Esophagus (tissue), 2 donors: ENCODE data around the gene EMP1. TPM values are rescaled to one million over a fixed set of nuclear protein-coding genes. Genes with fewer than 3 reads are reported as not detected.
A peak's percentile ranks its signal among the peaks of the same experiment; 100 is the strongest.

ENCODE experiments used
- H3K27ac ChIP-seq, 2 donors: one replicate each; pipeline ENCODE4 v1.5.1; 2013; ENCODE audit warnings: low read depth in 2 of 2, mild to moderate bottlenecking in 2 of 2, inconsistent platforms in 1 of 2, low read length in 1 of 2, moderate library complexity in 1 of 2
- H3K27me3 ChIP-seq, 2 donors: one replicate each; pipeline ENCODE4 v1.6.1; 2013; ENCODE audit warnings: low read length in 2 of 2, control low read depth in 1 of 2, mild to moderate bottlenecking in 1 of 2; ENCODE audit not compliant: insufficient read depth in 2 of 2, control insufficient read depth in 1 of 2
- H3K36me3 ChIP-seq, 2 donors: one replicate each; pipeline ENCODE4 v1.6.1; 2013; ENCODE audit warnings: low read length in 1 of 2; ENCODE audit not compliant: control insufficient read depth in 2 of 2, insufficient read depth in 2 of 2
- H3K4me1 ChIP-seq, 2 donors: one replicate each; pipeline ENCODE4 v1.6.1; 2013; ENCODE audit warnings: low read length in 1 of 2; ENCODE audit not compliant: control insufficient read depth in 2 of 2, insufficient read depth in 2 of 2
- H3K4me3 ChIP-seq, 2 donors: one replicate each; pipeline ENCODE4 v1.5.1; 2013; ENCODE audit warnings: low read length in 2 of 2, mild to moderate bottlenecking in 2 of 2, low read depth in 1 of 2, moderate library complexity in 1 of 2
- H3K9me3 ChIP-seq, 2 donors: one replicate each; pipeline ENCODE4 v1.6.1; 2013; ENCODE audit warnings: mild to moderate bottlenecking in 2 of 2, low read depth in 1 of 2, low read length in 1 of 2, moderate library complexity in 1 of 2; ENCODE audit not compliant: control insufficient read depth in 2 of 2, insufficient read depth in 1 of 2
- WGBS, 2 donors: extraction: QIAGEN DNeasy Blood & Tissue Kit; methylation state at CpG; one replicate each; pipeline ENCODE4 v1.1.7; 2013; 5-methylcytosine and 5-hydroxymethylcytosine counted together
- polyA plus RNA-seq, 2 donors: library from polyadenylated mRNA; stranded (reverse); fragments of 200-250 nt; gene quantifications; one replicate each; pipeline ENCODE4 v1.2.3, GENCODE V29; 2013
- donor health status: healthy with polysubstance abuse.
- donor health status: Bipolar disorder and iron deficiency.

Gene EMP1
- polyA plus RNA-seq, 2 donors, result 1,597 to 1,599 TPM

DNA sequence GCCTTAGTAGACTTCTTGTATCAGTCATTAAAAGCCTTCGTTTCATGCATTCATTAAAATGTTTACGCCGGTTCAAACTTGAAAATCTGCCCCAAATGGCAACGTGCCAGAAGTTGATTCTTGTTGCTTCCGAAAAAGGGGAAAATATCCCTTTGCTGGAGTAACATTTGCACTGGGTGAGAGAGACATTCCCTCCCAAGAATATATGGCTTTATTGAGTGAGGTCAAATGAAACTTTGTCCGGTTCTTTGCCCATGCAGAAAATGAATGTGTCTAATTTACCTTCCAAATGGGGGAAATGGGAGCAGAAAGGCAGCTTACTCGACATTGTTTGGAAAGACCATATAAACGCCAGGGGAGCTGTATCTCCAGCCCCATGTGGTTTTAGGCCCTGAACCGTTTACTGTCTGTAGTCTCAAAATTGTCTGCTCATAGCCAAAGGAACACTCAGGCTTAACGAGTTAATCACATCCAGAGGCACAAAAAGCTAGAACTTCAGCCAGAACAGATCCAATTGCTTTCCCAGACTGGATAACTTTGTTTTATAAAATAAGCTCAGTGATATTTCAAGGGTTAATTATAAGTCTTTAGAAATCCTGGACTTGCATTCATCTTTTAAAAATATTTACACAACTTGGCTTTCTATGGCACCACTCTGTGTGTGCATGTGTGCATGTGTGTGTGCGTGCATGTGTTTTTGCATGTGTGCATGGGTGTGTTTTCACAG is 2.9 kb upstream of the EMP1 start:
- Histone ChIP-seq H3K4me1 (peaks cover 6 to 9% of the 10 kb centered on the region in 2 donors), H3K36me3 (no peaks in the 10 kb centered on the region), H3K27me3 (no peaks in the 10 kb centered on the region), H3K27ac (peak overlapping the region in 1 of 2 donors; percentile 12), H3K4me3 (no peak overlapping the region), H3K9me3 (no peaks in the 10 kb centered on the region)
- WGBS, 2 donors, result 39 to 55% methylated on average over 11 of the region's 11 CpGs

- no peaks in the 10 kb centered on the region for H3K9me3 ChIP-seq
- H3K4me3 ChIP-seq, result no peak overlapping the region
- H3K36me3 ChIP-seq, result no peaks in the 10 kb centered on the region
- 37 to 42% methylated on average over 6 of the region's 6 CpGs for WGBS, 2 donors
- peaks cover 6 to 8% of the 10 kb centered on the region in 2 donors for H3K4me1 ChIP-seq
- H3K27ac ChIP-seq, result peak overlapping the region; percentile 24 to 29
- no peaks in the 10 kb centered on the region for H3K27me3 ChIP-seq
Measured at GRCh38 chr12:13194401-13195110, 2.0 kb upstream of the EMP1 start.

GRCh38 chr12:13195250-13195649 is 1.3 kb upstream of the EMP1 start:
- Histone ChIP-seq H3K27ac (peak overlapping the region in 1 of 2 donors; percentile 85), H3K4me1 (peaks cover 6 to 8% of the 10 kb centered on the region in 2 donors), H3K36me3 (peaks cover 0 to 2% of the 10 kb centered on the region in 2 donors), H3K9me3 (no peaks in the 10 kb centered on the region), H3K27me3 (no peaks in the 10 kb centered on the region), H3K4me3 (no peak overlapping the region)
- WGBS, 2 donors, result 52 to 64% methylated on average over 4 of the region's 4 CpGs

- Histone ChIP-seq H3K27me3 (no peaks in the 10 kb centered on the region), H3K27ac (peak overlapping the region; percentile 85 to 97), H3K36me3 (peaks cover 0 to 2% of the 10 kb centered on the region in 2 donors), H3K4me3 (peak overlapping the region in 1 of 2 donors; percentile 23), H3K9me3 (no peaks in the 10 kb centered on the region), H3K4me1 (peaks cover 6 to 8% of the 10 kb centered on the region in 2 donors)
- WGBS, 2 donors, result 6 to 7% methylated on average over 1 of the region's 1 CpG
Measured at GRCh38 chr12:13195785-13196129, 769 bp upstream of the EMP1 start.

DNA sequence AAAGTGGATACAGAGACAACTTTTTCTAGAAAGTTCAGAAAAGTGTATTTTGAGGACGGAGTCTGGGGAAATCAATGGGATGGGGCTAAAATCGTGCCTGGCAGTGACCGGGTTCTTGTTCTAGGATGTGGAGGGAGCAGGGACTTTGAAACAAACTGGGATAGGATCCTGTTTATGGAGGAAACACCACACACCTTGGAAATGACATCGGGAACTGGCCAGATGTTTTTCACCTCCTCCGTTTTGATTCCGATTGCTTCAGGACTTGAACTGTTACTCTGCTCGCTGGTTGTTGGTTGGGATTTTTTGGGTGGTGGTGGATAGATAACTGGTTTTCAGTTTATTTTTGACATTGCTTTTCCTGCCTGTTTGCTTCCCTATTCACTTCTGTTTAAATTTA is 506 bp downstream of the EMP1 start:
- WGBS, 2 donors, result 17 to 22% methylated on average over 7 of the region's 7 CpGs
- peaks cover 6 to 8% of the 10 kb centered on the region in 2 donors for H3K4me1 ChIP-seq

DNA sequence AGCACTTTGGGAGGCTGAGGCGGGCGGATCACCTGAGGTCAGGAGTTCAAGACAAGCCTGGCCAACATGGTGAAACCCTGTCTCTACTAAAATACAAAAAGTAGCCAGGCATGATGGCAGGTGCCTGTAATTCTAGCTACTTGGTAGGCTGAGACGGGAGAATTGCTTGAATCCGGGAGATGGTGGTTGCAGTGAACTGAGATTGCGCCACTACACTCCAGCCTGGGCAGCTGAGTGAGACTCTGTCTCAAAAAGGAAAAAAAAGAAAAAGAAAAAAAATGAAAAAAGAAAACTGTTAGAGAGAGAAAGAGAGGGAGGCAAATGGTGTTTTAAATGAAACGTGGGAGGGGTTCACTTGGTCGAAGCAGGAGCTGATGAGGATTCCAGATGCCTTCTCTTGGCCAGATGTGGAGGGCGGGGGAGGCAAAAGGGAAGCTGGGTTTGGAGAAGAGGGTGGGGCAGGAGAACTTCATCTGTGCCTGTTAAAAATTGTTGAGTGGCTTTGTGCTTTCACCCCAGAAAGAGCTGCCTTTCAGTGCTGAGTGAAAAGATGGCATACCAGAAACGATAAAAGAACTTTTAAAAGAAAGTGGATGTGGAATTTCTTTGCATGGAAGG is 1.1 kb downstream of the EMP1 start:
- Histone ChIP-seq H3K4me3 (peak overlapping the region; percentile 60 to 85), H3K27me3 (no peaks in the 10 kb centered on the region), H3K27ac (peak overlapping the region; percentile 97), H3K36me3 (peaks cover 0 to 2% of the 10 kb centered on the region in 2 donors), H3K4me1 (peaks cover 6 to 8% of the 10 kb centered on the region in 2 donors), H3K9me3 (no peaks in the 10 kb centered on the region)
- WGBS, 2 donors, result 20 to 39% methylated on average over 9 of the region's 9 CpGs

More for the DNA sequence above, 506 bp downstream of the EMP1 start:
- Histone ChIP-seq H3K27me3 (no peaks in the 10 kb centered on the region), H3K27ac (peak overlapping the region; percentile 97), H3K36me3 (peaks cover 0 to 2% of the 10 kb centered on the region in 2 donors), H3K9me3 (no peaks in the 10 kb centered on the region), H3K4me3 (peak overlapping the region; percentile 60 to 85)

- 27 to 56% methylated on average over 4 of the region's 4 CpGs for WGBS, 2 donors
- Histone ChIP-seq H3K9me3 (no peaks in the 10 kb centered on the region), H3K4me3 (peak overlapping the region; percentile 46 to 85), H3K27ac (peak overlapping the region; percentile 89 to 97), H3K36me3 (peaks cover 0 to 2% of the 10 kb centered on the region in 2 donors), H3K4me1 (peaks cover 6 to 9% of the 10 kb centered on the region in 2 donors), H3K27me3 (no peaks in the 10 kb centered on the region)
Measured at GRCh38 chr12:13198241-13198640, 1.7 kb downstream of the EMP1 start.

GRCh38 chr12:13198876-13199275 is 2.4 kb downstream of the EMP1 start:
- WGBS, 2 donors, result 45 to 53% methylated on average over 7 of the region's 7 CpGs
- peaks cover 0 to 2% of the 10 kb centered on the region in 2 donors for H3K36me3 ChIP-seq
- H3K27me3 ChIP-seq, result no peaks in the 10 kb centered on the region
- peaks cover 6 to 9% of the 10 kb centered on the region in 2 donors for H3K4me1 ChIP-seq
- H3K4me3 ChIP-seq, result peak overlapping the region; percentile 50 to 85
- peak overlapping the region; percentile 93 to 97 for H3K27ac ChIP-seq
- H3K9me3 ChIP-seq, result no peaks in the 10 kb centered on the region

DNA sequence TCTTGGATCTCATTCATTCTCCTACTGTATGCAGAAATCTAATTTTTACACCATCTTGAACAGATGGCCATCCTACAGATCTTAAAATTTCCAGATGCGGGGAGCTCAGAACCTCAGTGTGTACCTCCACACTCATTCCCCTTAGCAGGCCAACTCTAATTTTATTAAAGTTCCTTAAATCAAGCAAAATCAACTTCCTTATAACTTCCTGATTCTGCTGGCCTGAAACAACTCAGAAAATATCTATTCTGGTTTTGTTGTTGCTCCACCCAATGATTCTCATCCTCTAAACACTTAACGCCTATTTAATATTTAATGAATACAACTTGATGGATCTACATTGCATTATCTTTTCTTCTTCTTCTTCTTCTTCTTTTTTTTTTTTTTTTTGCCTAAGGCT is 3.1 kb downstream of the EMP1 start:
- peaks cover 6 to 9% of the 10 kb centered on the region in 2 donors for H3K4me1 ChIP-seq
- WGBS, 2 donors, result 66 to 79% methylated on average over 2 of the region's 2 CpGs
- peaks cover 0 to 4% of the 10 kb centered on the region in 2 donors for H3K36me3 ChIP-seq
- H3K27me3 ChIP-seq, result no peaks in the 10 kb centered on the region
- peak overlapping the region; percentile 93 to 97 for H3K27ac ChIP-seq
- no peaks in the 10 kb centered on the region for H3K9me3 ChIP-seq
- H3K4me3 ChIP-seq, result peak overlapping the region; percentile 50 to 85
